ENCODE data around the gene EIF5A2.
"Not testable (repeated sequence)": the region's sequence is repeated elsewhere in the genome, so short reads cannot be mapped to it uniquely, and the experiment has no call there.

EIF5A2 gene

GRCh38 chr3:170889132-170889531 is 19.3 kb downstream of the EIF5A2 start:
- ATAC-seq (ENCODE audit: insufficient read depth, low read depth) (no peak), DNase-seq (no peak)
- no peak overlapping the region for H3K27ac ChIP-seq (ENCODE audit: low read length)
- H3K36me3 ChIP-seq (ENCODE audit: insufficient read depth, low read length) = no peaks in the 10 kb centered on the region
- H2AFZ ChIP-seq (ENCODE audit: low read depth, low read length) = no peak overlapping the region
- no peaks in the 10 kb centered on the region for H3K4me1 ChIP-seq (ENCODE audit: insufficient read depth, low read length)
- no peak overlapping the region for H3K4me3 ChIP-seq (ENCODE audit: low read depth in 1 of 2, low read length in 2 of 2)
- H3K9me3 ChIP-seq (ENCODE audit: insufficient read depth, low read length, severe bottlenecking) = no peaks in the 10 kb centered on the region
- no peaks in the 10 kb centered on the region for H4K20me1 ChIP-seq (ENCODE audit: insufficient read depth, low read length)
- no peaks in the 10 kb centered on the region for H3K79me2 ChIP-seq (ENCODE audit: insufficient read depth, low read length)
- no peak overlapping the region for H3K4me2 ChIP-seq (ENCODE audit: insufficient read depth, low read length)
- H3K9ac ChIP-seq (ENCODE audit: low read depth, low read length) = no peak overlapping the region
- TF ChIP-seq EZH2 (IDR thresholded peaks at IDR 0.05; ENCODE audit: borderline replicate concordance, low read depth, low read length, severe bottlenecking) (no peak), CTCF (IDR thresholded peaks at IDR 0.05; ENCODE audit: borderline replicate concordance, extremely low read depth, low read length, poor library complexity, severe bottlenecking) (no peak)
- peaks cover 15% of the 10 kb centered on the region for H3K27me3 ChIP-seq (ENCODE audit: insufficient read depth, low read length, poor library complexity)

GRCh38 chr3:170884109-170884930 is 24.1 kb downstream of the EIF5A2 start:
- not testable (repeated sequence) for H3K36me3 ChIP-seq (ENCODE audit: insufficient read depth, low read length); H3K9me3 ChIP-seq (ENCODE audit: insufficient read depth, low read length, severe bottlenecking); H3K4me1 ChIP-seq (ENCODE audit: insufficient read depth, low read length); H3K79me2 ChIP-seq (ENCODE audit: insufficient read depth, low read length); H3K27ac ChIP-seq (ENCODE audit: low read length); DNase-seq; H4K20me1 ChIP-seq (ENCODE audit: insufficient read depth, low read length); ATAC-seq (ENCODE audit: insufficient read depth, low read depth); H2AFZ ChIP-seq (ENCODE audit: low read depth, low read length); H3K4me3 ChIP-seq (ENCODE audit: low read depth in 1 of 2, low read length in 2 of 2); H3K4me2 ChIP-seq (ENCODE audit: insufficient read depth, low read length); H3K9ac ChIP-seq (ENCODE audit: low read depth, low read length)
- H3K27me3 ChIP-seq (ENCODE audit: insufficient read depth, low read length, poor library complexity) = peaks cover 11% of the 10 kb centered on the region

- H2AFZ ChIP-seq (ENCODE audit: low read depth, low read length); H3K79me2 ChIP-seq (ENCODE audit: insufficient read depth, low read length); H3K27me3 ChIP-seq (ENCODE audit: insufficient read depth, low read length, poor library complexity); H3K27ac ChIP-seq (ENCODE audit: low read length); ATAC-seq (ENCODE audit: insufficient read depth, low read depth); H3K36me3 ChIP-seq (ENCODE audit: insufficient read depth, low read length); H3K9me3 ChIP-seq (ENCODE audit: insufficient read depth, low read length, severe bottlenecking); DNase-seq; H3K4me3 ChIP-seq (ENCODE audit: low read depth in 1 of 2, low read length in 2 of 2); H3K4me1 ChIP-seq (ENCODE audit: insufficient read depth, low read length); H4K20me1 ChIP-seq (ENCODE audit: insufficient read depth, low read length); H3K9ac ChIP-seq (ENCODE audit: low read depth, low read length); H3K4me2 ChIP-seq (ENCODE audit: insufficient read depth, low read length): not testable (repeated sequence)
These were observed 29.7 kb downstream of the EIF5A2 start for GRCh38 chr3:170878688-170879087.

DNA sequence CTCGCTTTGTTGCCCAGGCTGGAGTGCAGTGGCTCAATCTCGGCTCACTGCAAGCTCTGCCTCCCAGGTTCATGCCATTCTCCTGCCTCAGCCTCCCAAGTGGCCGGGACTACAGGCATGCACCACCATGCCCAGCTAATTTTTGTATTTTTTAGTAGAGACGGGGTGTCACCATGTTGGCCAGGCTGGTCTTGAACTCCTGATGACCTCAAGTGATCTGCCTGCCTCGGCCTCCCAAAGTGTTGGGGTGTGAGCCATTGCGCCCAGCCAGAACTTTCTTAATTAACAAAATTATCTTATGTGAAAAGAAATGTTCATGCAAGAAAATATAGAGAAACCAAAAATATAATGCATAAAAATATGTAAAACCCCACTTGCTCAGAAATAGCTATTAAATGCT is 31.1 kb downstream of the EIF5A2 start:
- ATAC-seq (ENCODE audit: insufficient read depth, low read depth); H3K27me3 ChIP-seq (ENCODE audit: insufficient read depth, low read length, poor library complexity): not testable (repeated sequence)

GRCh38 chr3:170876537-170876936 is 31.9 kb downstream of the EIF5A2 start:
- no peak overlapping the region for H3K27ac ChIP-seq (ENCODE audit: low read length)
- no peak for ATAC-seq (ENCODE audit: insufficient read depth, low read depth)

More for the DNA sequence above, 31.1 kb downstream of the EIF5A2 start:
- not testable (repeated sequence) for H4K20me1 ChIP-seq (ENCODE audit: insufficient read depth, low read length); H3K79me2 ChIP-seq (ENCODE audit: insufficient read depth, low read length); H3K4me3 ChIP-seq (ENCODE audit: low read depth in 1 of 2, low read length in 2 of 2); H3K36me3 ChIP-seq (ENCODE audit: insufficient read depth, low read length); H3K27ac ChIP-seq (ENCODE audit: low read length); H3K4me1 ChIP-seq (ENCODE audit: insufficient read depth, low read length); H3K9ac ChIP-seq (ENCODE audit: low read depth, low read length); H3K9me3 ChIP-seq (ENCODE audit: insufficient read depth, low read length, severe bottlenecking); H3K4me2 ChIP-seq (ENCODE audit: insufficient read depth, low read length); DNase-seq; H2AFZ ChIP-seq (ENCODE audit: low read depth, low read length)

More at GRCh38 chr3:170876537-170876936, 31.9 kb downstream of the EIF5A2 start:
- H4K20me1 ChIP-seq (ENCODE audit: insufficient read depth, low read length) = no peaks in the 10 kb centered on the region
- H3K9ac ChIP-seq (ENCODE audit: low read depth, low read length) = no peak overlapping the region
- H3K27me3 ChIP-seq (ENCODE audit: insufficient read depth, low read length, poor library complexity) = no peaks in the 10 kb centered on the region
- no peak for DNase-seq
- no peak for TF ChIP-seq CTCF (IDR thresholded peaks at IDR 0.05; ENCODE audit: borderline replicate concordance, extremely low read depth, low read length, poor library complexity, severe bottlenecking)
- TF ChIP-seq EZH2 (IDR thresholded peaks at IDR 0.05; ENCODE audit: borderline replicate concordance, low read depth, low read length, severe bottlenecking) = no peak
- H3K79me2 ChIP-seq (ENCODE audit: insufficient read depth, low read length) = no peaks in the 10 kb centered on the region
- H3K4me1 ChIP-seq (ENCODE audit: insufficient read depth, low read length) = no peaks in the 10 kb centered on the region
- H3K9me3 ChIP-seq (ENCODE audit: insufficient read depth, low read length, severe bottlenecking) = no peaks in the 10 kb centered on the region
- H3K4me2 ChIP-seq (ENCODE audit: insufficient read depth, low read length) = no peak overlapping the region
- no peak overlapping the region for H3K4me3 ChIP-seq (ENCODE audit: low read depth in 1 of 2, low read length in 2 of 2)
- H3K36me3 ChIP-seq (ENCODE audit: insufficient read depth, low read length) = no peaks in the 10 kb centered on the region
- H2AFZ ChIP-seq (ENCODE audit: low read depth, low read length) = no peak overlapping the region

Data from DND-41 (cell line).